AG08396 (cell line): ENCODE results near the gene HCN1.

Source experiments
- DNase-seq: peaks from one replicate; pipeline ENCODE4 v3.0.0; 2012; ENCODE audit warnings: low spot score, mixed read lengths

Gene HCN1

DNA sequence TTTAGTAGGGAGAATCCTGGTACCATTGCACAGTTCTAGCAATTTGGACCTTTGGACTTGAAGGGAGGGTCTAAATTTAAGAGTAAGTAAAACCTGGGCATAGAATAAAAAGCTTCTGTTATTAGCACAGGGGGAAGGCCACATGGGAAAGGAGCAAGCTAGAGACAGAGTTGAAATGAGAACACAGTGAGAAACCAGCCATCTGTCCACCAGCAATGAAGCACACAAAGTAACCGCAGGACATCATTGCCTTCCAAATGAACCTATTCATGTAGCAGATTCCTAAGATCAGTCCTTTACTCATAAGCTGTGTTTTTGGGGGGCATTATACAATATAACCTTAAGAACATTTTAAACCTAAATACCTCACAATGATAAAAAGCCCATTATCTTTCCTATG is 407.4 kb downstream of the HCN1 start:
- no peak for DNase-seq

DNA sequence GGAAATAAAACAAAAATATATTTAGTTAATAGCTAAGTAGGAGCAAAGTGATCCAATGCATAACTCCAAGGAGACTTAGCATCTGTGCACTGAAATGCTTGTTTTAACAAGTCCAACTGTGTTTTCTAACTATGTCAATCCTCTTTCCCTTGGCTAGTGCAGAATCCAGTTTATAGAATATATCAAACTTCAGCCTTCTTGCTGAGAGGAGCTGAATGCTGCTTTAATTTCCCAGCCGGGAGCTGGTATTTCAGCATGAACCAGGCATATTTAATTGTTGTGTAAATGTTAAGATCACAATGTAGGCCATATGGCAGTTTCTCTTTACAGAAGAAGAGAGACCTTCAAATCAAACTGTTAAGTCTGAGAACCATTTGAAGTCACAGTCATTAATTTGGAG is 411.7 kb downstream of the HCN1 start:
- DNase-seq, result no peak

DNA sequence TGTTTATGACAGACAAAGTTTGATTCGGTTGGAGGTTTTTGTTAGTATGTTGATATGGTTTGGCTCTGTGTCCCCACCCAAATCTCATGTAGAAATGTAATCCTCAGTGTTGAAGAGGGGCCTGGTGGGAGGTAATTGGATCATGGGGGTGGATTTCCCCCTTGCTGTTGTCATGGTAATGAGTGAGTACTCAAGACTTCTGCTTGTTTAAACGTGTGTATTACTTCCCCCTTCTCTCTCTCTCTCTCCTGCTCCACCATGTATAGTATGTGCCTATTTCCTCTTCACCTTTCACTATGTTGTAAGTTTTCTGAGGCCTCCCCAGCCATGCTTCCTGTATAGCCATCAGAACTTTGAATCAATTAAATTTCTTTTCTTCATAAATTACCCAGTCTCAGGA is 415.1 kb downstream of the HCN1 start:
- DNase-seq, result no peak

DNA sequence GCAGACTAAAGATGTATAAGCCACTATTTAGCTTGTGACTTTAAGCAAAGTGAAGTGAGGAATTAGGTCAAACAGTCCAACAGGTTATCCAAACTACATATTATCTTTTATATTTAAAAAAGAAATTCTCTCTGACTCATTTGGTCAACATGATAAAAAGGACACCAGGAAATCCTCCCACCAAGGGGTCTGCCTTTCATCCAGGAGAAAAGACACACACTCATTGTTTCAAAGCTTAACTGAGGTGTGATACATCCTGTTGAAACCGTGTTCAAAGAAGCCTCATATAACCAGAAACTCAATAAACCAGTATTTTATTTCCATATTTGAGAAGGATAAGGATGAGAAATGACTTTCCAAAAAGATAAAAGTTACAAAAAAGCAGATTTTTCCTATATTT is 417.1 kb downstream of the HCN1 start:
- DNase-seq, result no peak

DNA sequence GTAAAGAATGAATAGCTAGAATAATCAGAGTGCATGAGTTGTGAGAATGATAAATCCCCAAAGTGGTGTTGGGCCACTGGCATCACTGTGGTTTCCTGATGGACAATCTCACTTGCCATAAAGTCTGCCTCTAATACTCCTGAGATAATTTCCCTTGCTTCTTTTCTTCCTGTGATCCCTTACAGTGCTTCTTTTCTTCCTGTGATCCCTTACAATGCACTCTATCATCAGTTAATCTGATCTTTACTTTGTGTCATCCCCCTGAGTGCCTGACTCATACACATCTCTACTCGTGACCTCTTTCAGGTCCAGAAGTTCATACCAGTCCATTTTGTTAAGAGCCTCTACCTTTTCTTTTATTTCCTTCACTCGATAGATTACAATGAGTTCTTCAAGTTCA is 418.3 kb downstream of the HCN1 start:
- DNase-seq, result no peak

DNA sequence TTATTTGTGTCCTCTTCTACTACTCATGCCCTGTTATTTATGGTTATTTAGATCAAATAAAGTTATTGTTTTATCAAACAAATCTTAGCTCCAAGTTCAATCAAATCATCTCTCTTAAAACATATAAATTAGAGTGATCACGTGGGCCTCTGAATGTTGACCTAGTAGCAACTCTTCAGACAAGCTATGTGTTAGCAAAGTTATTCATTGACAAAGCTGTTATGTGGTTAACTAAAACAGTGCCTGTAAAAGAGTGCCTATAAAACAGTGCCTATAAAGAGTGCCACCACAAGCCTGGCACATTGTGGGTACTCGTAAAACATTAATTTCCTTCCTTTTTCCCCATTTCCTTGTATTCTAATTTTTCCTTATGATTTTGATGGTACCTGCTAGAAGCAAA is 421.9 kb downstream of the HCN1 start:
- no peak for DNase-seq

DNA sequence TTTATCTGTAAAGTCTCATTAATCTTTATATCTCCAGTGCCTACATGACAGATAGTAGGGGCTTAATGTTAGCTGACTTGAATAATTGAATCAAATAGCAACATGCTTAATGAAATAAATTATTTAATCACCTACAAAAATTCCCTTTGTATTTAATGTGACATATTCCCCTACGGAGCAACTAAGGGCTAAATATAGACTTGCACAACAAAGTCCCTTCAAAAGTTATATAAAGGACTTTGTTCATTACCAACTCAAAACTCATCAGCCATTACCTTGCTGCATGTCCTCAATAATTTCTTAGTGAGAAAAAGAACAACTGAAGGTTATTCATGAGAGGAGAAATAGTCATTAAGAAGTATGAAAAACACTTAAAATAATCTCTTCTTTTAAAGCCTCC is 424.6 kb downstream of the HCN1 start:
- no peak for DNase-seq

DNA sequence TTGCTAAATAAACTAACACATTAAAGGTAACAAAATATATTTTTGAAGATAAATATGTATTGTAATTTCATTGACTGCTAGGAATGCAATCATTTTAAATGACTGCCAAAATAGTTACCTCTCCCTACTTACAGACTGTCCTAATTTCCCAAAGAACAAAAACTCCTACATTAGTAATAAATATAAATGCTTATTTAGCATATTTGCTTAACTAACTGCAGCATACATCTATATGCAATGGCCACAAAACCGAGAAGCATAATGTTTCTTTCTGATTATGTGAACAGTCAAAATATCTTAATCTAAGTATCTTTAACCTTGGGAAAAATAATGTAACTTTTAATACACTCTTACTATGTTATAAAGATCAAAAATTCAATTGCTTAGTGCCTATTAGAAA is 431.7 kb downstream of the HCN1 start:
- no peak for DNase-seq

DNA sequence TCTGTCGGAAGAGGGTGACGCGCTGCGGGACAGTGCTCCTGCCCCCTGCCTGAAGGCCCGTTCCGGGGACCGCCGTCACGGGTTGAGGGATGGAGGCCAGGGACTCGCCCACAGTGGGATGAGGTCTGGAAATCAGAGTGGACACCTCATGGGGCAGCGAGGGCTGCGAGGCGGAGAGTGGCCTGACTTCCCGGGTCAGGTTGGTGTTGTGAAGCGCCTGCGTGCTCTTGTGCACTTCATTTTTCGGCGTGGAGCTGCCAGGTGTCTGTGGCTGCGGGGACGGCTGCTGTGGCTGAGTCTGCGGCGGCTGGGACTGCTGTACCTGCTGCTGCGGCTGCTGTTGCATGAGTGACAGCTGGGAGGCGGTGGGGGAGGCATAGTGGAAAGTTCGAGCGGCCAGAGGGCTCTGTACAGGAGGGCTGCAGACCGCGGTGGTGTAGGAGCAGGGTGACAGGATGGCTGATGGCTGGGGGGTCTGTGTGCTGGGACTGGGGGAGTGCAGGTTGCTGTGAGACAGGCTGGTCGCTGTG is 434.1 kb downstream of the HCN1 start:
- no peak for DNase-seq

DNA sequence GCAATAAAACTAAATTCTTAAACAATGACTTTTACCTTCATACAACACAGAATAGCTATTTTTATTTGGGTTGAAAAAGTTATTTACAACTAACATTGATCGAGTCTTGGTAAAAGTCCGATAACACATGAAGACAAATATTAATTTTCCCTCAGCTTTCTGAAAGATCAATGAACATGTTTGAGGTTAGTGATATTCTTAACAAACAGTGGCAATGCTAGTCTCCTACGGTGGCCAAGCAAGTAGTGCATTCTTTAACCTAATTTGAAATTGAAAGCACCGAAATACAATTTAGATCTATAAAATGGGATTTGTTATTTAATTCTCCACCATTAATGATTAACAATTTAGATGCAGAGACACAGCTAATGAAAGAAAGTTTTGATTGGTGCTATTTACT is 435.1 kb downstream of the HCN1 start:
- DNase-seq, result no peak

DNA sequence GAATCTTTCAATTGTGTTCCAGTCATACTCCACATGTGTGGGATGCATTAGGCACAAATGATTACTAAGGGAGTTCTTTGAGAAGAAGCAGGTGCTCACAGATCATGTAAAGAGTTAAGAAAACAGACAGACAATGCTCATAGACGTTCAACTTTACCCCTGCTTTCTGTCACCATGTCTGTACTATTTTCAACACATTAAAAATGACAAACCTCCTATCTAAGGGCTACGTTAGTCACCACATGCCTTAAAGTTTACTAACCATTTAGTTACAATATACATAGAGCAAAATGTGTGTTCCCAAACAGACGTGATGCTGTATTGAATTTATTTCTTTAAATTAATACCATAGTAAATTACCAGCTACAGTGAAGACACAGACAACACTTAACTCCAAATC is 435.9 kb downstream of the HCN1 start:
- no peak for DNase-seq

DNA sequence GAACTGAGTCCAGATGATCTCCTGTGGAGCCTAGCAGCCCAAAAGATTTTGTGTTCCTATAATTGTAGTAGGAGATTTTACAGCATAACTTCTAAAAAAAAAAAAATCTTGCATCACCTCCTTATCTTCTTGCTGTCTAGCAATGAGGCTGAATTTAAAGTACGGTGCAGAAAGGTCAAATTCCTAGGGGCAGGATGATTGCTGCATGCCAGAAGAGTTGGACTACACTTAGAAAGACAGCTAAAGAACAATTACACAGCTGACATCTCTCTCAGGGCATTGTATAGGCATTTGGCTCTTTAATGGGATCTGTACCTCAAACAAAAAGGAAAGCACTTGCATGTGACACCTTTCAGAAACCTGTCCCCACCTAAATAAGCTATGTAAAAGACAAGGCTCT is 443.2 kb downstream of the HCN1 start:
- no peak for DNase-seq

DNA sequence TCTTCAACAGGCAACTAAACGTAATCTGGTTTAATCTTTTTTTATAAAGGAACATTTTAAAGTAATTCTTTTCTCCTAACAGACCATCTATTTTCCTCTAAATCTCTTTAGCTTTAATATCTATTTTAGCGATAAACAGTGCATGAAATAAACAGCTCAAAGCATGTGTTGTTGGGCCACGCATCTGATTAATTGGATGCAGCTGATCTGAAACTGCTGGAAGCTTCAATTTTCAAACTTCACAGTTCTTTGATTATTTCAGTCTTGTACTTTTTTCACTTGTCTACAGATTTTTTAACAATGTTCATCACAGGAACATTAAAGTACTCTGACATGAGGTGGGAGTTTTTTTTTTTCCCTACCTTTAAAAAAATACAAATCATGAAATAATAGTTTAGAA is 443.6 kb downstream of the HCN1 start:
- DNase-seq, result no peak

DNA sequence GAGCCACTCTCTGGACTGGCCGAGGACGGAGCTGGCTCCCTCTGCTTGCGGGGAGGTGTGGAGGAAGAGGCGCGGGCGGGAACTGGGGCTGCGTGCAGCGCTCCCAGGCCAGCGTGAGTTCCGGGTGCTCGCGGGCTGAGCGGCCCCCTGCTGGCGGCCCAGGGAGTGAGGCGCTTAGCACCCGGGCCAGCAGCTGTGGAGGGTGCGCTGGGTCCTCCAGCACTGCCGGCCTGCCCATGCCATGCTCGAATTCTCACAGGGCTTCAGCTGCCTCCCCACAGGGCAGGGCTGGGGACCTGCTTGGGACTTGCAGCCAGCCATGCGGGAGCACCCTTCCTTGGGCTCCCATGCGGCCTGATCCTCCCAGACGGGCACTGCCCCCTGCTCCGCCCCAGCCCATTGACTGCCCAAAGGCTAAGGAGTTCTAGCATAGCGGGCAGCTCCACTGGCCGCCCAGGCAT is 470.6 kb downstream of the HCN1 start:
- no peak for DNase-seq

DNA sequence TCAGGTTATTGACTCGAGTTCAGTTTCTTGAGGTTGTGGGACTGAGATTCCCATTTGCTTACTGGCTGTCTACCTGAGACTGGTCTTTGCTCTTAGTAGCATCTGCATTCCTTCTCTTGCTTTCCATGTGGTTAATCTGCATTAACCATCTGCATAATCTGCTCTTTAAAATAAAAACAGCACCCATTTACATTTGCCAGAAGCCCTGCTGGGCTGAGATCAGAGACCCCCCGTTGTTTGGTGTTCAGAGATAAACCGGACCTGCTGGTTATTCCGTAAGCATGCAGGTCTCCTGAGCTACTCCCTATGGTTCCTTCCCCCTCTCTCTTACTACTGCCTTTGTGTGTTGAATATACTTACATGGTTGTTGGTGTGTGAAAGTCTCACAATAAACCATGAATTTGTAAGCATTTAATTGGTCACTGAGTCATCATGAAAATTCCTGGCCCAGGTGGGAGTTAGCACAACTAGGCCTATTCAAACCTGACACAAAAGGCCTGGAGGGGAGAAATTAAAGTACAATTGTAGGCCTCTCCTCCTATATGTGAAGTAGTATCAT is 490.7 kb downstream of the HCN1 start:
- DNase-seq, result no peak
